AG04450 (cell line): ENCODE measurements around the gene LIPT1. TPM values are rescaled to one million over a fixed set of nuclear protein-coding genes. Genes with fewer than 3 reads are reported as not detected.
A peak's percentile ranks its signal among the peaks of the same experiment; 100 is the strongest.

Experiments
- CTCF ChIA-PET: fragments of 300-600, 350-600 bp; formaldehyde crosslinking; extraction: SDS; loops from one replicate; lab custom pipeline; 2022; ENCODE audit warnings: antibody characterized with exemption, inconsistent platforms; lab: Charles Lee
- POLR2A ChIA-PET: fragments of 350-600 bp; formaldehyde crosslinking; extraction: SDS; loops from one replicate; lab custom pipeline; 2021; ENCODE audit warnings: antibody characterized with exemption, inconsistent platforms; lab: Yijun Ruan, JAX
- DNase-seq: peaks from one replicate; pipeline ENCODE4 v3.0.0-alpha.2; 2011; ENCODE audit warnings: low read depth, low spot score
- H3K27ac ChIP-seq: one replicate; pipeline ENCODE4 v1.5.1; 2012; ENCODE audit warnings: low read depth, low read length, control low read depth
- H3K27me3 ChIP-seq: one replicate; pipeline ENCODE4 v1.6.0; 2012; ENCODE audit warnings: low read length; ENCODE audit not compliant: control insufficient read depth, insufficient read depth
- H3K4me3 ChIP-seq: 2 replicates; pipeline ENCODE4 v1.5.1; 2011; ENCODE audit warnings: mild to moderate bottlenecking, low read depth, low read length, control low read depth
- H3K9me3 ChIP-seq: 2 replicates; pipeline ENCODE4 v1.5.1; 2012; ENCODE audit warnings: low read length; ENCODE audit not compliant: control insufficient read depth, insufficient read depth
- CTCF ChIP-seq: IDR thresholded peaks from 2 replicates; pipeline ENCODE4 v1.5.1; 2011; ENCODE audit warnings: low read depth, low read length, control low read depth, inconsistent platforms
- polyA minus RNA-seq: library from RNA; depleted of rRNA, polyadenylated mRNA; stranded (reverse); fragments of >200 nt; gene quantifications from 2 replicates; pipeline ENCODE4 v1.2.3, GENCODE V29; 2011; rRNA and poly(A)+ RNA removed
- polyA plus RNA-seq: library from polyadenylated mRNA; depleted of rRNA; stranded (reverse); fragments of >200 nt; gene quantifications from 2 replicates; pipeline ENCODE4 v1.2.3, GENCODE V29; 2011; rRNA removed

LIPT1 gene
- 6.0 and 7.3 TPM in 2 replicates for polyA plus RNA-seq
- 3.1 and 3.6 TPM in 2 replicates for polyA minus RNA-seq

DNA sequence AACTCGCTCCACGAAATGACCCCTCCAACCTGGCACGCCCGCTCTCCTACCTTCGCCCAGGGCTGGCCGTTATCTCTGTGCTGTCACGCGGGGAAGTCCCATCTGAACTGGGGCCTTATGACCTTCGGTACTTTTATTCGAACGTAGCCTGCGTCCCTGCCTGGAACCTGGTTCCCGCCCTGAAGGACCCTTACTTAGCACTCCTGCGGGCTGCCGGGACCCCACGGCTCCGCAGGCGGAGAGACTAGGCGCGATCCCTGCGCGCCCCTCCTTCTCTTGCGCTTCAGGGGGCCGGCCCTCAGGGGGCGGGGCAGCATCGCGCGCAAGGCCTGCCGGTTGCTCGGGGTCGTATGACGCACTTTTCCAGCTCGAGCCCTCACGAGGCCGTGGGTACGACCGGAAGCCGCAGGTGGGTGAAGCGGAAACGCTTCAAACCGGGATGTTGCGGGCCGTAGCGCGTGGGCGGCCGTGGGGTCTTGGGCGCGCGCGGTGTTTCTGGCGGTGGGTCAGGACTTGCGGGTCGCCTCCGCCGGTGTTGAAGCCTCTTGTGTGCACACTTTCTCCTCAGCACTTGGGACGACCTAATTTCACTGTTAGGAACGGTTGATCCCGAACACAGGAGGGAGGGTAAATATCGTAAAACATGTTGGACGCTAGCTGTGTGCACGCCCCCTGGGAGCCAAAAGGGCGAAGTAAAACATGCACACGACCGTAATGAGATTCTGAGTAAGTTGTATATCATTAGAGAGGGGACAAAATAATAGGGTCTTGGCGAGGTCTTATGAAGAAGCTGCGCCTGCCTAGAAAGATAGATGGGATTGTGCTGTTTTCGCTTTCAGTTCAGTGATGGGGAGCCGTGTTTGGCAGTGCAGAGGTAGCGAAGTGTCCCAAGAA lies at the start of gene LIPT1, which contains the start of gene TSGA10:
Gene LIPT1, plus strand, starts transcription at position 325 of the 894 bp plus-strand sequence. CDS start 6,991 bp downstream, outside the sequence.
Gene TSGA10, minus strand, starts transcription at position 300 of the 894 bp plus-strand sequence. CDS start 45,503 bp downstream, outside the sequence.
- peak; percentile 73 for DNase-seq
- no peaks in the 10 kb centered on the region for H3K27me3 ChIP-seq
- ChIA-PET CTCF (interaction anchor here (0.6 kb wide), 1 partner anchor 506 kb away, joined by 3 read pairs; no protein-coding TSS in a partner anchor), POLR2A (interaction anchor here (0.6 to 1.3 kb wide), 3 partner anchors 15 to 181 kb away, joined by 3 read pairs; no protein-coding TSS in a partner anchor)
- TF ChIP-seq CTCF, result peak; percentile 34
- H3K27ac ChIP-seq, result peak within 1 kb of the TSS; percentile 87
- H3K9me3 ChIP-seq, result no peaks in the 10 kb centered on the region
- peak within 1 kb of the TSS; percentile 84 for H3K4me3 ChIP-seq

DNA sequence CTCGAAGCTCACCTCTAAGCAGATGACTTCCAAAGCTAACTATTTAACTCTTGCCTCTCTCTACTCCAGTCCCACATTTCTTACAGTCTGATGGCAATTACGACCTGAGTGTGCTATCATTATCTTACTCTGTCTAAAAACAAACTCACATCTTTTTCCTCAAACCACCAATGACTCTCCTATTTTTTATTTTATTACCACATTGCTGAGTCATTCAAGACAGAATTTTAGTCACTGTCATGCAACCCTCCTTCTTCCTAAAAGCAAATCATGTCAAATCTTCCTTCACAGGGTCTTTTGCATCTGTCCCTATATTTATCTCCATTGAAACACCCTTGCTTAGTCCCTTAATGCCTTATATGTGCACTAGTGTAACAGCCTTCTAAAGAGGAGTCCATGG lies 47.9 kb upstream of the LIPT1 start:
- CTCF ChIA-PET, result no interaction called here
- POLR2A ChIA-PET, result no interaction called here
- TF ChIP-seq CTCF, result no peak
- H3K27ac ChIP-seq, result no peak overlapping the region
- H3K27me3 ChIP-seq, result peaks cover 2% of the 10 kb centered on the region
- H3K9me3 ChIP-seq, result no peaks in the 10 kb centered on the region
- DNase-seq, result no peak
- H3K4me3 ChIP-seq, result no peak overlapping the region

DNA sequence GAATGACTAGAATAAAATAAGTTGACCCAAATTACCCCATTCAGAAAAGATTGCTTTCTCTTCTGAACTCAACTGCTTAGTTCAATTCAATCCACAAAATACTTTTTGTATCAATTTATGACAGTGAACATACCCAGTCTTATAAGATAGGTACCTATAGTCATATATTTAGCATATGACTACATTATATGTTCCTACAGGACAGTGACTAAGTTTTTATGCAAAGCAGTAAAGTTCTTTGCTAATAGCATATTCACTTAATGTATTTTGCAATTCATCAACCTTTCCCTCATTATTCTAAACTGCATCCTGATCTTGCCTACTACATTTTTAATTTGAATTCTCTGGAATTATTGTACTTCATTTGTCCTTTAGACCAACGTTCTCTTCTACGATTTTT lies 43.5 kb upstream of the LIPT1 start:
- Histone ChIP-seq H3K4me3 (no peak overlapping the region), H3K9me3 (no peaks in the 10 kb centered on the region), H3K27me3 (peaks cover 2% of the 10 kb centered on the region), H3K27ac (no peak overlapping the region)
- ChIA-PET POLR2A (no interaction called here), CTCF (no interaction called here)
- no peak for TF ChIP-seq CTCF
- no peak for DNase-seq

DNA sequence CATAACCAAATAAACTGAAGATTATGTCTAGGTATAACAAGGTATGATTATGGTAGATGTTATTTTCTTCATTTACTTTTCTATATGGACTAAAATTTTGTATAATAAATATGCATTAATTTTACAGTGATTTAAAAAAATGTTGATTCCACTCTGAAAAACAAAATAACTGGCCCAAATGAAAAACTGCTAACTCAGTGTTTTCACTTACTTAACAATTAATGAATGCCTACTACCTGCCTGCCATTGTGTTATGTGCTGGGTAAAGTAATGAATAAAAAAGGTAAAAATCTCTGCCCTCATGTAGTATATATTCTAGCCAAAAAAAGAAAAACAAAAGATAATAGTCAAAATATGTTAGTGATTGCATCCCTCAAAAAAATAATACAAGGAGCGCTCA lies 42.8 kb upstream of the LIPT1 start:
- TF ChIP-seq CTCF, result no peak
- DNase-seq, result no peak
- POLR2A ChIA-PET, result no interaction called here

DNA sequence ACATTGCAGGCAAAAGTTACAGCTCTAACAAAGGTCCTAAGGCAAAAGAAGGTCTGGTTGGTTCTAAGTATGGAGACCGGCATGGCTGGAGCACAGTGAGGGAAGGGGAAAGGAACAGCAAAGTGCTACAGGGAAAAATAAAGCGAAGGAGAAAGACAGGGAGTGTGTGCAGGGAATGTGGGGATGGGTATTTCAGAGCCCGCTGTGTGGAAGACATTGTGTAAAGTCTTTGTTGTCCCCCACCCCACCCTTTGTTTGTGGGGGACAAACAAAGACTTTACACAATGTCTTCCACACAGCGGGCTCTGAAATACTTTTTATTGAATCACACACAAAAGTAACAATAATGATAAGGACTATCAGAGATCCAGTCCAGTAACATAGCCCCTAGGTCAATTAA lies 42.1 kb upstream of the LIPT1 start:
- no peak for TF ChIP-seq CTCF
- CTCF ChIA-PET, result no interaction called here
- POLR2A ChIA-PET, result no interaction called here

More for the DNA sequence above, 42.8 kb upstream of the LIPT1 start:
- no peak overlapping the region for H3K27ac ChIP-seq
- H3K27me3 ChIP-seq, result peaks cover 2% of the 10 kb centered on the region
- H3K9me3 ChIP-seq, result no peaks in the 10 kb centered on the region
- CTCF ChIA-PET, result no interaction called here
- H3K4me3 ChIP-seq, result no peak overlapping the region

More for the DNA sequence above, 42.1 kb upstream of the LIPT1 start:
- Histone ChIP-seq H3K27ac (no peak overlapping the region), H3K9me3 (no peaks in the 10 kb centered on the region), H3K4me3 (no peak overlapping the region), H3K27me3 (peaks cover 2% of the 10 kb centered on the region)
- no peak for DNase-seq
